Fibroblast of mammary gland (primary cell): Measurements from ENCODE around the gene BRSK2.

Experiments
- DNase-seq: peaks from one replicate; pipeline ENCODE4 v3.0.0-alpha.2; 2010; ENCODE audit warnings: low read depth
- H3K4me3 ChIP-seq: 2 replicates; pipeline ENCODE4 v1.5.1; 2011; ENCODE audit warnings: low read depth, mild to moderate bottlenecking, low read length, moderate library complexity; ENCODE audit not compliant: control insufficient read depth
- TF ChIP-seq, protein P1 (sequence below): conservative IDR thresholded peaks from 2 replicates; pipeline ENCODE4 v1.5.1; 2011; ENCODE audit warnings: low read depth, low read length, inconsistent platforms; ENCODE audit not compliant: control insufficient read depth, insufficient read depth

Gene BRSK2

DNA sequence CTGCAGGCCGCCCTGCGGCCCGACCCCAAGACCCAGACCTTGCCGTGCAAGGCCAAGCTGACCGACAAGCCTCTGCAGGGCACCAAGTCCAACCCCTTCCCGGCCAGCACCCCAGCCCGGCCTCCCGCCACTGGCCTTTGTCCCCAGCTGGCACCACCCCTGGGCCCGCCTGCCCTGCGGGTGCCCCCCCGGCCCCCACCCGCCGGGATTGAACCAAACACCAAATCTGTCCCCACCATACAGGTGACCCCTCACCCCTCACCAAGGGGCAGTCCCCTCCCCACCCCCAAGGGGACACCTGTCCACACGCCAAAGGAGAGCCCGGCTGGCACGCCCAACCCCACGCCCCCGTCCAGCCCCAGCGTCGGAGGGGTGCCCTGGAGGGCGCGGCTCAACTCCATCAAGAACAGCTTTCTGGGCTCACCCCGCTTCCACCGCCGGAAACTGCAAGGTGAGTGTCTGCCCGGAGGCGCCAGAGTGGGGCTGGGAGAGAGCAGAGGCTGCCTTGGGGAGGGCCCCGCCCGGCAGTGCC, 60.7 kb downstream of the BRSK2 start:
- TF ChIP-seq, protein P1, sequence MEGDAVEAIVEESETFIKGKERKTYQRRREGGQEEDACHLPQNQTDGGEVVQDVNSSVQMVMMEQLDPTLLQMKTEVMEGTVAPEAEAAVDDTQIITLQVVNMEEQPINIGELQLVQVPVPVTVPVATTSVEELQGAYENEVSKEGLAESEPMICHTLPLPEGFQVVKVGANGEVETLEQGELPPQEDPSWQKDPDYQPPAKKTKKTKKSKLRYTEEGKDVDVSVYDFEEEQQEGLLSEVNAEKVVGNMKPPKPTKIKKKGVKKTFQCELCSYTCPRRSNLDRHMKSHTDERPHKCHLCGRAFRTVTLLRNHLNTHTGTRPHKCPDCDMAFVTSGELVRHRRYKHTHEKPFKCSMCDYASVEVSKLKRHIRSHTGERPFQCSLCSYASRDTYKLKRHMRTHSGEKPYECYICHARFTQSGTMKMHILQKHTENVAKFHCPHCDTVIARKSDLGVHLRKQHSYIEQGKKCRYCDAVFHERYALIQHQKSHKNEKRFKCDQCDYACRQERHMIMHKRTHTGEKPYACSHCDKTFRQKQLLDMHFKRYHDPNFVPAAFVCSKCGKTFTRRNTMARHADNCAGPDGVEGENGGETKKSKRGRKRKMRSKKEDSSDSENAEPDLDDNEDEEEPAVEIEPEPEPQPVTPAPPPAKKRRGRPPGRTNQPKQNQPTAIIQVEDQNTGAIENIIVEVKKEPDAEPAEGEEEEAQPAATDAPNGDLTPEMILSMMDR, result no peak
- no peak overlapping the region for H3K4me3 ChIP-seq
- DNase-seq, result no peak

DNA sequence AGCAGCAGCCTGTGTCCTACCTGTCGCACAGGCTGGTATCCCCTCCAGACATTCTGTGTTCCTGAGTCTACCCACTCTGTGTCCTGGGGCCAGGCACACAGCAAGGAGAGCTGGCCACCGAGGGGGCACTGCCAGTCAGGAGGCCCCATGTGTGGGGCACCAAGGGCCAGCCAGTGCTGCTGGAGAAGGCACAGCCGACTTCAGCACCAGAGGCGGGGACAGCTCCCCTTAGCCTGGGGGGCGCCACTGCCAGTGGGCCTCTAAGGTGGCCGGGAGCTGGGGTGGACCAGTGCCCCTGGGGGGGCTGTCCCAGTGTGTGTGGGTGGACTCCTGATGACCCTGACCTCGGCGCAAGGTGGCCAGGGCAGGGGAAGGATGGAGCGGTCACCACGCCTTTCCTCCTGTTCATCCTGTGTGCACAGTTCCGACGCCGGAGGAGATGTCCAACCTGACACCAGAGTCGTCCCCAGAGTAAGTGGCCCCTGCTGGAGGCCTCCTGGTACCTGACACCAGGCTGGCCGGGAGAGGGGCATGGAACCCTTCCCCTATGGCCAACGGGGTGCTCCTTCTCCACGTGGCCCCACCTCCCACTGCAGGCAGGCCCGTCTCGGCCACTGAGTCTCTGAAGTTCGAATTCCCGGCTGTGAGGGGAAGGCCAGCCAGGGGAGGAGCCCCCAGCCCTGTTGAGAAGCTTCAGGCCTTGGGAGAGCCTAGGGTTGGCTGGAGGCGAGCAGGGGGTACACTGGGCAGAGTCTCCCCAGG, 61.4 kb downstream of the BRSK2 start:
- no peak for DNase-seq
- no peak overlapping the region for H3K4me3 ChIP-seq
- TF ChIP-seq, protein P1, result no peak

DNA sequence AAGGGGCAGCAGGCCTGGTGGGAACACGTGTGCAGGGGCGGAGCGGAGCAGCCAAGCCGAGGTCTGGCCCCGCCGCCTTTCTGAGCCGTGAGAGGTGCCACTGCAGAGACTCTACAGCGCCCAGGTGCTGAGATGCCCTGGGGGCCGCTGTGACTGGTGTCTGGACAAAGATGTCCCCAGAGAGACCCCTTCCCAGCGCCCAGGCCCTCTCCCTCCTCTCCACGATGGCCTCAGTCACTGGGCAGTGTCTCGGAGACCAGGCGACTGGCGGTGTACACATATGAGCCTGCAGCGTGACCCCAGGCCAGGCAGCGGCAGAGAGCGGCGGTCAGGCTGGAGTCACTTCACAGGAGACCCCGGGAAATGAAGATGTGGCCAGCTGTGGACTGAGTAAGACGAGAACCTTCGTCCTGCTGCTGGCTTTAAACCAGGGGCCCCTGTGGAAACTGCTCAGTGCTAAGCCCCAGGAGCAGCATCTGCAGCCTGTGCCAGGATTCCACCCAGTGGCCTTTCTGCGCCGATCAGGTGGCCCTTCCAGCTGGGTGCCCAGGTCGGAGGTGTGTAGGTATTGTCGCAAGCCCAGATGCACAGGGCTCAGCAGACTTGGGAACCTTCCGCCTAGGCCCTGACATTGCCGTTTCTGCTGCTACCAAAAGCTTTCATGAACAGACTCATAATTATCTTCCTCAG, 62.2 kb downstream of the BRSK2 start:
- H3K4me3 ChIP-seq, result no peak overlapping the region
- no peak for DNase-seq
- TF ChIP-seq, protein P1, result no peak

DNA sequence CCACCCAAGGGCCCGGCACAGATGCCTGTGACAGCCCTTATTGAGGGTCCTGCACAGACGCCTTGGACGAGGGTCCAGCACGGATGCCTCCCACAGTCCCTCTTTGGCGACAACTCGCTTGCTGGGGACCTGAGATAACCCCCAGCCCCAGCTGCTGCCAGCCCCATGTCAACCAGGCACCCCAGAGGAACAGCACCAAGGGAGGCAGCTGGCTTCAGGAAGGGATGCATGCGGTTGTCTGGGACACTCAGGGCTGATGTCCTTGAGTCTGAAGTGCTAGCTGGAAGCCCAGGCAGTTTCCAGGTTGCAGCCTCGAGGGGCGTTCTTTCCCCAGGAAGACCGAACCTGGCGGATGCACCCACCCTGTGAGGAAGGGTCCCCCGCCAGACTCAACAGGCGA, 63.0 kb downstream of the BRSK2 start:
- TF ChIP-seq, protein P1, result no peak
- H3K4me3 ChIP-seq, result no peak overlapping the region
- DNase-seq, result no peak

DNA sequence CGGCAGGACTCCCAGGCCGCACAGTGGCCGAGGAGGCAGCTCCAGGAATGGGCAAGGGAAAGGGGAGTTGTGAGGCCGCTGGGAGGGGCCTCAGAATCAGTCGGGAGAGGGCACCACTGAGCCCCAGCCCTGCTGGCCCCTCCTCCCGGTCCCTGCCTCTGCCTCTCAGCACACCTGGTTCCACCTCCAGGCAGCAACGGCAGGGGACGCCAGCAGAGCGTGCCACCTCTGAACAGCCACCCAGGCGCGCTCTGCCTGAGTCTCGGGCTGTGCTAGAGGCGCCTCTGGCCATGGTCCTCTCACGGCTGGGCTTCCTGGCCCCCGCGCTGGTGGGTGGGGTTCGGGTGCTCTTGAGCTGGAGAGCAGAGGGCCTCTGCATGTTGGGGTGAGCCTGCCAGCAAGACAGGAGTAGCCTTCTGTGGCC, 63.9 kb downstream of the BRSK2 start:
- no peak overlapping the region for H3K4me3 ChIP-seq
- DNase-seq, result no peak
- TF ChIP-seq, protein P1, result no peak

DNA sequence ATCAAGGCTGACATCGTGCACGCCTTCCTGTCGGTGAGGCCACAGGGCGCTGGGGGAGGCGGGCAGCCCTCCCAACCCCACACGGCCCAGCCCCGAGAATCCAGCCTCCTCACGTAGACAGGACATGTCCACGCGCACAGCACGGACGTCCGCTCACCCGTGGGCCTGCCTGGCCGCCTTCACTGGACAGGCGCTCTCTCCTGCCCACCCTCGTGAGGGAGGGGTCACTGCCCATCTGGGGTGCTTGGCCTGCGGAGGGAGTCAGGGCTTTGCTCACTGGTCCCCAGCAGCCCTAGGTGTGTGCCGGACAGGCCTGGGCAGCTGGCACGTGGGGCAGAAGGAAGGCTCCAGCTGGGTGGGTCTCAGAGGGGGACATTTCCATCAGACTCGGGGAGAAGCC, 64.8 kb downstream of the BRSK2 start:
- no peak for DNase-seq
- TF ChIP-seq, protein P1, result no peak
- H3K4me3 ChIP-seq, result no peak overlapping the region
